GM21723 (cell line): ENCODE results near the gene PAPPA.

Source experiments
- ATAC-seq: cut with Tn5 transposase; IDR thresholded peaks from one replicate; pipeline ENCODE4 v1.9.1; 2021; ENCODE audit warnings: mild to moderate bottlenecking, moderate library complexity; ENCODE audit not compliant: unreplicated experiment

PAPPA gene

DNA sequence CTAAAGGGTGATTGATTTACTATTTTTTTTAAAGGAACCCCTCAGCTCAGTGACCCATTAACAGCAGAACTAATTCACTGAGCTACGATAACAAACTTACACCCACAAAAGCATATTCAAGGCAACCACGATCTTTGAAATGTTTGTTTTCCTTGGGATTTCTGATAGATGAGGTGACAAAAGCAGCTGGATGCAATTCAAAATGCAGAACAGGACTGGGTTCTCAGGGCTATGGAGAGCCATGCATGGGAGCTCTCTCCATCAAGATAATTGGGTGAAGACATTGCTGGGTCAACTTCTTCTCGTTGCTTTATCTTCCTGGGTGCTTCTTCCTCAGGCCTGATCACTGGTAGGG lies 60.1 kb downstream of the PAPPA start:
- ATAC-seq = no peak

DNA sequence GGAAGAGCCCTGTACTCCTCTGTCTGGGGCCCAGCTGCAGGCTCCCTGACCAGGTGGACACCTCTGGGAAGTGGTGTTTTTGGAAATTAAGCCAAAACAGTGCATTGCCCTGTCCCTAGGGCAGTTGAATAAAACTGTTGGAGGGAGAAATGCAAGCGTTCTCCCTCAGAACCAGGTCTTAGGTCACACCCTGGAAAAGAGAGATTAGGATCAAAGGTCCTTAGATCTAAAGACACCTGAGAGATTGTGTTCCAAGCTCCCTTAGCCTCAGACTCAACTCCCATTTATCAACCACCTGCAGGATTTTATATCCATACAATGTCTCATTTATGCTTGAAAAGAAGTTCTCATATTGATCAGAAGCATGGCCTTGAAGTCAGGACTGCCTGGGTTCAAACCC lies 64.8 kb downstream of the PAPPA start:
- no peak for ATAC-seq

DNA sequence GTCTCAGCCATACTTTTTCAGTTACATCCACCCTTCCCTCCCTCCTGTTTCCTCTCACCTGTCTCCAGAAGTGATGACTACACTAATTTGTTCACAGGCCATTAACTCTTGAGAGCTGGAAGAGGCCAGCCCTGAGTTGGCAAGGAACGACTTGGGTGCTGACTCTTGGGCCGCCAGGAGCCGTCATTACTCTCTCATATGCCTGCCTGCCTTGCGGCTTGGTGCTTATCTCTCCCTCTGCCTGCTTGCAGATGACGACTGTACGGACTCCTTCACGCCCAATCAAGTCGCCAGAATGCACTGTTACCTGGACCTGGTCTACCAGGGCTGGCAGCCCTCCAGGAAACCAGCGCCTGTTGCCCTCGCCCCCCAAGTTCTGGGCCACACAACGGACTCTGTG lies 66.1 kb downstream of the PAPPA start:
- ATAC-seq = no peak

DNA sequence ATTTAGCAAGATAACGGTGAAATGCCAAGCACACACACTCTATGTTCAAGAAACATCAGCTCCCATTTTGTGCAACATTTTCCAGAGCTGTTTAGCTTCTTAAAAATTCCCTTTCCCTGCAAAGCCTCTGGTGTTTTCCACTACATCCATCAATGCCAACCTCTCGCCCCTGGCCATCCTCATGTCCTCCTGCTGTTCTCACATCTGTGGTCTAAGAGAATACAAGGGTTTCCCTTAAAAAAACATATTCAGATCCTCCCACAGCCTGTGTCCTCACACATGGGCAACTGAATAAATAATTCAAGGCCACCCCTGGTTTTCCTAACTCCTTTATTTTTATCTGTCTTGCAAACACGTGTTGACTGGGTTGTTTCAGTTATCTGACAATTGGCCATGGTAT lies 70.3 kb downstream of the PAPPA start:
- ATAC-seq = no peak

DNA sequence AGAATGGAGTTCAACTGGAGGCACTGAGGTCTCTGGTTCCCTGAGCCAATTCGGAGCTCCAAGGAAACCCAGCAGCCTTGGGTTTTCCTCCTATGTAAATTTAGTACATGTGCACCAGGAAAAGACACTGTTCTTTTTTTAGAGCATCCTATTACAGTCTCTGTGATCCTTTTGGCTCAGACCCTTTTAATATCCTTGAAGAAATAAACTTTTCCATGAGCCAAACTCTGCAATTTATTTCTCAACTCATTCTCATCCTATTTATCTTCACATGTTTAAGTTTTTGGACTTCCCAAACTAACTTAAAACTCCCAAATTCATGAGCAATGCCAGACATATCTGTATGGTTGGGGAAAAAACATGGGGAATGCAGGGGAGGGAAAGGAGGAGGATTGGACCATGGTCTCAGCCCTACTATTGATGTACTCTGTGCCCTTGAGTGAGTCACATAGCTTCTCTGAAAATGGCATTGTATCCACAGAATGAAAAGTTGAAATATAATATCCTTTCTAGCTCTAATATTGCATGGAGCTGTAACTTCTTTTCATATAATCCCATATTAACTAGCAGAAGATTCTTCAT lies 76.6 kb downstream of the PAPPA start:
- ATAC-seq = no peak

DNA sequence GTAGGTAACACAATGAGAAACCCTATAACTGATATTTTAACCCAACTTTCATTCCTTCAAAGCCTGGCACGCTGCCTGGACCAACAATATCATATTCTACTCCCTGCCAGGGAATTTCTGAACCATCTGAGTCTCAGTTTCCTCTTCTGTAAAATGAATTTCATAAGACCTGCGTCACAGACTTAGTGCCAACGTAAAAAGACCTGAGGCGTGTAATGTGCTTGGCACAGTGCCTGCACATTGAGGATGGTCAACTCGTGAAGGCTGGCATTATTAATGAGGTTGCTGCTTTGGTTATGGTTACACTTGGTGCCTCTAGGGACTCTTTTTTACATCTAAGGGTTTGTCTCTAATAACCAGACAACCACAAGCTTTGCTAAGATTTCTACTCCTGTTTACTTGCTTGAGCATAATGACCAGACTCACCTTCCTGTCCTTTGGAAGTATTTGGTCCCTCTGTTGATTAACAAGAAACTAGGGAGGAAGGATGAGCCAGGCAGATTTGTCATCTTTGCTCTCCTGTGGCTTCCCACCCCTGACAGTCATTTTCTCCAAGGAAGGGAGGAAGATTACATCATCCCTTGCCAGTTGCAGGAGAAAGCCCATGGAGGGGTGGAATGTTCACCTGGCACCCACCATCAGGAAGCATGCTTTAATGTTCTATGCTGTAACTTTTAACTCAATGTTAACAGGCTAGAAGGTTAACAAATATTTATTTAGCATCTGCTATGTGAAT lies 79.0 kb downstream of the PAPPA start:
- no peak for ATAC-seq

DNA sequence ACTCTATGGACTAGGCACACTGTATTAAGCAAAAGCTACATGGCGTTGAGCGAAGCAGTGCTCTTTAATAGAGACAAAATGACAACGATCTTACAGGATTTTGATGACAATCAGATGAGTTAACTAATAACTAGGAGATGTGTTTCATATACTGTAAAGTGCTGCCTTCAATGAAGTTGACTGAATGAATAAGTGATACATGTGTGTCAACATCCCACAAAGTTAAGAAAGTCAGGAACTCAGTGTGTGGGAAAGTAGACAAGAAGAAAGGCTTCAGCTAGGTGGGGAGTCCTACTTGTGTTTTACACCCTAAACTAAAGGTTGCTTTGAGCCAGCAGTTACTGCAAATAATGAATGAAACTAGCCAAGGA lies 79.6 kb downstream of the PAPPA start:
- no peak for ATAC-seq

DNA sequence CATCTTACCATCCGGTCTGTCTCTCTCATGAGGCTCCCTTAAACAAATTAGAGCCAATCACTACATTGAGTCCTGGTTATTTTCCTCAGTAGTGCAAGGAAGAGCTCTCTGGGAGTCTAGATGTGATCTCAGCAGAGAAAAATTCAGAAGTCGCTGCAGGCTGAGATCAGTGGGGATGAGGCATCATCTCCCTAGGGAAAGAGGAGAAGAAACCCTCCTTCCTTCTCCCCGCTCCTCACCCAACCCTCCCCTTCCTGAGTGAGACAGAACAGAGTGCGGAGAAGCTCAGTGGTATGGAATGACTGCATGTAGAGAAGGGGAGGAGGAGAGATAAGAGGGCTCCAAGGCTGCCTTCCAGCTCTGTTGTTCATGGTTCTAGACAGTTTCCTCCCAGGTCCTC lies 80.5 kb downstream of the PAPPA start:
- no peak for ATAC-seq

DNA sequence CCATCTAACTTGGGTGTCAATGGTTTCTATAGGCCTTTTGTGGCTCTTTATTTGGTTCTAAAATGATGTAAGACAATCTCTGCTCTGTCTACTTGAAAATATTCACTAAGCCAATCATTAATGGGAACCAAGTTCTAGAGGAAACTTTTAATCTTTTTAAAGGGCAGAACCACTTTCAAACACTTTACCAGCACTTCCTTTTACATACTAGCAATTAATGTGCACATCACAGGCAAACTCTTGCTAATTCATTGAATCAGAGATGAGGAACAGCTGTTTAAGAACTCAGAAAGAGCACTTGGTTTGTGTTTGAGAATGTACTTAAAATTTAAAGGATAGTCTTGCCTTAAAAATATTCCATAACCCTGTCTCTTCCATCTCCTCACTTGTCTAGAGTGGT lies 83.4 kb downstream of the PAPPA start:
- no peak for ATAC-seq

DNA sequence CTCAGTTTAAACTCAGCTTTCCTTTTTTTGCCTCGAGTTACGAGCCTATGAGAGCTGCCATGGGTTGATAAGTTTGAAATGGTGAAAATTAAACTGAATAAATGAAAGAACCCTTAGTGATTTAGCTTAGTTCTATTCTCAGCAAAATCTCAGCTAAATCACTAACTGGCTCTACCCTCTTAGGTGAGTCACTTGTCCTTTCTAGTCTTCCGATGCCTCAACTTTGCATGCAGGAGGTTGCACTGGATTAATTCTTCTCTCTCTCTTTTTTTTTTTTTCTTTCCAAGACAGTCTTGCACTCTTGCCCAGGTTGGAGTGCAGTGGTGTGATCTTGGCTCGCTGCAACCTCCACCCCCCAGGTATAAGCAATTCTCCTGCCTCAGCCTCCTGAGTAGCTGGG lies 83.9 kb downstream of the PAPPA start:
- ATAC-seq = no peak

DNA sequence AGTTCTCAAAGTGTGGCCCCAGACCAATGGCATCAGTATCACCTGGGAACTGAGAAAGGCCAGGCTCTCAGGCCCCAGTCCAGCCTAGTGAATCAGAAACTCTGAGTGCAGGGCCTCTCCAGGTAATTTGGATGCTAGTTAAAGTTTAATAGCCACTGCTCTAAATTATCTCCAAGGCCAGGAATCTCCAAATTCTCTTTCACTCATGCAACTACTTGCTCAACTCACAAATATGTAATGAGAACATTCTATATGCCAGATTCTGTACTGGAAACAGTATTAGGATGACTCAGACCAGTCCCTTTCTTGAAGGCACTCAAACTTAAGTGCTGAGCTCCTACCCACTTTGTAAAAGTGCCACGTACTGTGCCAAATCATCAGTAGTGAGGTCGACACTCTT lies 84.6 kb downstream of the PAPPA start:
- ATAC-seq = no peak

DNA sequence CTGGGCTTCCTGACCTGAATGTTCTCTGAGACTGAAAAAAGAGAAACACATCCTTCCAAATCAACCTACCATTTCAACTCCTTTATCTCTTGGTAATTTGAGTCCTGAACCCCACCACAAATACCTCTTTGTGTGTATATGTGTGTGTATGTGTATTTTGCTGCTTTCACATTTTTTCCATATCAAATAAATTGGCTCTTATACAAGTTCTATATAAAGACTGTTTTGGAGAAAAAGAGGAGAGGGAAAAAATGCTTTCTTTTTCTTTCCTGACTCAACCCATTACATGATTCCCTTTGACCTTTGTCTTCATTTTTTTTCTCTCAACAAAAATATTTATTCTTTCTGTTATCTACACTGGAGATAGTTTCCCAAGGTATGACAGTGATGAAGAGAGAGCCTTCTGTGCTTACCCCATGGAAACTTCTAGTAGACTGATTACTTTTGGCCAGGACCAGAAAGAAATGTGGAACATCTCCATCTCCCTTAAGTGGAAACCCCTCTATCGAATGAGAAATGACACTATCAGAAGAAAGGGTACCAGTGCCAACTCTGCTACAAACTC lies 85.3 kb downstream of the PAPPA start:
- no peak for ATAC-seq

DNA sequence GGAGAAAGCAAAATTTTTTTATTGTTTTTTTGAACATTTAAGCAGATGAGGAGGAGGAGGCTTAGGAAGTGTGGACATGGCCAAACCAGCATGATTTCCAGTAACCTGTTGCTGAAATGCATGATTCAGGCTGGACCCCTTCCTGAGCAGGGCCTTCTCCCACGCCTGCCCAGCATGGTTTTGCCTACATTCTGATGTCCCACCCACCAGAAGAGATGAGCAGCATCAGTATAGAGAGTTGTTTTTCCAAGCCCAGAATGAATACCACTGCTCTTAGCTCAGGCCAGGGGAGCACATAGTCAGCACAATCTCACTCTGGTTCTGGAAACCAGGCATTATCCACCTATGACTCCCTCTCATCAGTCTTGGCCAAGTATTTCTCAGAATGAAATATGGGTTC lies 90.1 kb downstream of the PAPPA start:
- no peak for ATAC-seq

DNA sequence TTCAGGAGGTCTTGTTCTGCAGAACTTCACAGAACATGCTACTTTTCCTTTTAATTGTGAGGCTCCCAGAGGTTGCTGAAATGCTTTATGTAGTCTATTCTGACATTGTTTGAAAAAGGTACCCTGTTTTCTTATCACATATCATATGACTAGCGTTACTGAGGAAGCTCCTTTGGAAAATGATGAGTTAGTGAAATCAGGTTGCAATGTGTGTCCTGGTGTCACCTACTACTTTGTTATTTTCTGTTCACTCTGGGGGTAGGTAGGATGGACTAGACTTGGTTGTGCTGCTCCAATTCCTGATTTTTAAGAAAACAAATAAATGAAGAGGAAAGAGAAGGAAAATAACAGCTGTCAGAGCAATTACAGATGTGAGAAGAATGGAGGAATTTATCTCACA lies 93.7 kb downstream of the PAPPA start:
- no peak for ATAC-seq

DNA sequence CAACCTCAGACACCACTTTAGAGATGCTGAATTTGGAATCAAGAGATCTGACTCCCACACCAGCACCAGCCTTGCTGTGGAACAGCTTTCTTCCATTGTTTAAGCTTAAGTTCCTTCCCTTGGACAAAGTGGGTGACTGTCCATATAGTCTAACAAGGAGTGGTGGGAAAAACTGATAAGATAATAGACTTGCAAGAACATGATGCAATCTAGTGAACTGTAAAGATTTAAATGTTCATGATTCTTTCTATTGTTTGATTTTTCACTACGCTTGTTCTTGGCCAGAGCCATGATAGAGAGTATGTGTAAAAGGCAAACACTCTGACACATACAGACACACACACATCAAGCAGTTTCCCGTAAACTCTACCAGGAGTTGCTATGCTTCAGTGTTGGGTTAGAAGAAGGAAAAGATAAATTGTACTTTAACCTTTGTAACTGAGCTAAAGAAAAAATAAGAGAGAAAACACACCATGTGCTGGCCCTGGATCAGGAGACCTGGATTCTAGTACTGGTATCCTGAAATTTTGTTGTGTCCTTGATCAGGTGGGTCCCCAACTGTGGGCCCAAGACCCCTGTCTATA lies 94.3 kb downstream of the PAPPA start:
- no peak for ATAC-seq

DNA sequence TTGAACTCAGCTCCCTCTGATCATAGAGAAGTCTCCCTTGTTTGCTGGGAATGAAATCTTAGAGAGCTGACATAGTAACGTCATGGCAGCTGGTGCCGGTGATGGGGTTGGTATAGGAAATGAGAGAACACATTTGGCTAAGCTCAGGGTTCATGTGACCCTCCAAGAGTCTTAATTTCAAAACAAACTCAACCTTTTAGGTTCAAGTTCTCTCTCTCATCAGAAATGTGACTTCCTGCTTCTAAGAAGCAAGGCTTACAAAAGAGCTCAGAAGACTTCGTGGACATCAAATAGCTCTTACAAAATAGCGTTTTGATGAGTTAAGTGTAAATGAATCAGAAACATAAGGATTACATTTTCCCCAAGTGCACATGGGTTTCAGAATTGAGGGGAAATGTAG lies 97.3 kb downstream of the PAPPA start:
- no peak for ATAC-seq

DNA sequence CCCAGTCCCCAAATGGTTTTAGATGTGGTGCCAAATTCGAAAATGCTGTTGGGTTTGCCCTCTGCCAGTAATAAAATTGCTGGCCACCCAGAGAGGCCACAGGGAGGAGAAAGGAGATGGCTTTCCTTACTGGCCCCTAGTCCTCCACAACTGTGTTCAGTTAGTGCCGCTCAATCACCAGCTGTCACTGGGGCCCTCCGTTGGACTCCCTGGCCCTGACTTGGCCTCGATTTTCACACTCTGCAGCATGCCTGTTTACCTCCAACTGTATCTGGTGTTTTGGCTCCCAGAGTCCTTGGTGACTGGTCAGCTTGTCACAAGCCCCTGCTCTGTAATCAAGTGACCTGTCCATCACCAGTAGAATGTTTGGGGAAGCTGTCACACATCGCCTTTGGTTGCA lies 97.8 kb downstream of the PAPPA start:
- no peak for ATAC-seq

DNA sequence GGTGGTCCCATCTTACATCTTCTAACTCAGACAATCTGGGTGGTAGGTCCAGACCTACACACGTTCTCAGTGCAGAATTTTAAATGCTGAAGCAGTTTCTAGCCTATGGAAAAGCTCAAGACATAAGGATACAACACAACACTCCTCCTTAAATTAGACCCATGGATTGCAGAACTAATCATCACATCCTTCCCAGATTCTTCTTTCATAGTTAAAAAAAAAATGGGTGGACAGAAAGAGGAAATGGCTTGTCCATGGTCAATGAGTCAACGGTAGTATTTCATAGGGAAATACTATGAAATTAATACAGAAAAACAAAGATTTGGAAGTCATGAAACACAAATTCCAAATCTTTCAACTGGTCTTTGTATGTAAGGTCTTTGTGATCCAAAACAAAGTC lies 106.9 kb downstream of the PAPPA start:
- no peak for ATAC-seq

DNA sequence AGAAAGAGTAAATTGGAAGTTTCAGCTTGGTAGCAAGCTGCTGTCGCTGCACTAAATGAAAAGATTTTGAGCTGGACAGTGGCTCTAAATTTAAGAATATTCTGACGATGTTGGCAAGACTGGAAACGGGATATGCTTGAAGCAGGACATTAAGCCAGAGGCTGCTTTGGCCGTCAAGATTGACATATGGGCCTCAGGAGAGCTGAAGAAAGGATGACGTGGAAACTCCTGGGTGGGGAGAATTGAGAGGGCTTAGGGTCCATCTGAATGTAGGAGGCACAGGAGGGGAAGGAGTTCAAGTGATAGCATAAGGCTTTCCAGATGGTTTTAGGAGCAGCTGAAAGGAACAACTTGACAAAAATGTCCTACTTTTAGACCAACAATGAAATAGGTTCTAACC lies 108.9 kb downstream of the PAPPA start:
- ATAC-seq = no peak

DNA sequence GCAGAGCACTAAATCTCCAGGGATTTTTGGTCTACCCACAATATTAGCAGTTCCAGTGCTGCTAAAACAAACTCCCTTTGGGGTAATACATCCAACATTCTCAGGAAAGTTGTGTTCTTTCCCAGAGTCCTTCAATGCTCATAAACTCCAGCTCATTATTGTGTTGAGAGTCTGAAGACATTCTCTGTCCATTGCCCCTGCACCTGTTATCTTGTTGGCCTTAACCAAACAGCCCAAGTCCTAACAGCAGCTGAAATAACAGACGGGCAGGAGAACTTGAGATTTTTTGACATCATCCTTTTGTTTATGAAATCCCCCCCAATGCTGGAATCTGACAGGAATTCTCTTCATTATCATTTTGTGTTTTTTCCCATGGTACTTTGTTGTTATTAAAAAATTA lies 110.8 kb downstream of the PAPPA start:
- ATAC-seq = no peak

DNA sequence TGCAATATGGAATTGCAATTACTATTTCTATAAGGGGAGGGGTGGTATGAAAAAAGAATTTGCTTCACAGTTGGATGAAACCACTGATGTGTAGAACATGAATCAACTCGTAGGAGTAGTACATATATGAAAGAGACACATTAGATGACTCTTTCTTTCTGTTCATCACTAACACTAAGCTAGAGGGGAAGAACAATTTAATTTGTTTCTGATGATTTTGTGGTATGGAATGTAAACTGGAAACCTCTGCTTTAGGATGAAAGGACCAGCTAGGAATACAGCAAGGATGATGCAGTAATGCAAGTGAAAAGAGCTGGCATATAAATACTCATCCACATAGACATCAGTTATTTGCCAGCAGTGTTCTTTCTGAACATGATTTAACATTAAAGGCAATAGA lies 113.4 kb downstream of the PAPPA start:
- ATAC-seq = no peak

DNA sequence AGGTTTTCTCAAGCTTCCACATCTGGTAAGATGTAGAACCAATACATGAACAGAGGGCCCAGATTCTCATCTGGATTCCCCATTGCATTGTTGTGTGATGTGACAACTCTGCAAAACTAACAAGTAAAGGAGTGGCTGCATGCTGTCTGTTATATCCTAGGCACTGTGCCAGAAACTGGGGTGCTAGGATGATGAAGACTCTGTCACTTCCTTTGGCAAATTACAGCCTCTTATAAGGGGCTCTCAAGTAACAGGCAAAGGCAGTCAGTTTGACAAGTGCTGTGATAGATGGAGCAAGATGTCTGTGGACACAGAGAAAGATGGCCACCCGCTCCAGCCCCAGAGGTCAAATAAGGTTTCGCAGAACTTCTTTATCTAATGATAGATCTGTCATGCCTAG lies 115.7 kb downstream of the PAPPA start:
- ATAC-seq = no peak

DNA sequence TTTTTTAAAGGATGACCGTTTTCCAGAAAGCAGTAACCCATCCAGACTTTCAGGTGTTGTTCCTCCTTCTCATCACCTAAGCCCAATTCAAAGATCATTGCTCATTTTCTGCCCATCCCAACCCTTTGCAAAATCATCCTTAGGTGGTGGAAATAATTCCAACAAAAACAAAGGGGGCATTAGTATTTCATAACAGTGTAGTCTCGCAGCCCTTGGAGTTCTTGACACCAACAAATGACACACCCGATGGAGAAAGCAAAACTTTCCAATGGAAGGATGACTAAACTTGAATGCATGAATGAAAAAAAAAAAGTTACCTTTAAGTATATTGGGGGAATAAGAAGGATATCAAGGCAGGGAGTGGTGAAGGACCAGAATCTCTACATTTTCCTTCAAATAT lies 117.0 kb downstream of the PAPPA start:
- no peak for ATAC-seq
